Neural crest cell (in vitro differentiated cells): Measurements from ENCODE around the gene TMEM86A. TPM values are rescaled to one million over a fixed set of nuclear protein-coding genes. Genes with fewer than 3 reads are reported as not detected.
"Not testable (repeated sequence)": the region's sequence is repeated elsewhere in the genome, so short reads cannot be mapped to it uniquely, and the experiment has no call there.

Experiments
- DNase-seq: peaks from one replicate; pipeline ENCODE4 v3.0.0; 2021; ENCODE audit warnings: low read depth, mixed read lengths, low spot score
- H3K27ac Mint-ChIP-seq: one replicate; pipeline ENCODE4 v1.8.0; 2021; ENCODE audit warnings: mild to moderate bottlenecking, mixed read lengths; ENCODE audit not compliant: unreplicated experiment
- H3K27me3 Mint-ChIP-seq: 2 replicates; pipeline ENCODE4 v1.8.0; 2021; ENCODE audit warnings: low read depth, mild to moderate bottlenecking, mixed read lengths
- H3K36me3 Mint-ChIP-seq: 2 replicates; pipeline ENCODE4 v1.8.0; 2021; ENCODE audit warnings: low read depth, mild to moderate bottlenecking, mixed read lengths
- H3K4me1 Mint-ChIP-seq: 2 replicates; pipeline ENCODE4 v1.8.0; 2021; ENCODE audit warnings: mixed read lengths
- H3K4me3 Mint-ChIP-seq: one replicate; pipeline ENCODE4 v1.8.0; 2021; ENCODE audit warnings: mild to moderate bottlenecking, mixed read lengths
- H3K9me3 Mint-ChIP-seq: 2 replicates; pipeline ENCODE4 v1.8.0; 2021; ENCODE audit warnings: mixed read lengths
- CTCF ChIP-seq: fragments of 200-600 bp; sonication (generic); conservative IDR thresholded peaks from 2 replicates; pipeline ENCODE4 v1.5.0; 2021; ENCODE audit warnings: antibody characterized with exemption, mild to moderate bottlenecking
- total RNA-seq: library from RNA; stranded (reverse); gene quantifications from 2 replicates; pipeline ENCODE4 v1.2.1, GENCODE V29; 2021

Gene TMEM86A
- total RNA-seq, 1 donor from 2014 or later: 1.7 TPM

- no peaks in the 10 kb centered on the region for H3K36me3 Mint-ChIP-seq
- DNase-seq: no peak
- peaks cover 4% of the 10 kb centered on the region for H3K4me1 Mint-ChIP-seq
- no peak overlapping the region for H3K27ac Mint-ChIP-seq
- TF ChIP-seq CTCF: no peak
- H3K4me3 Mint-ChIP-seq: no peak overlapping the region
- H3K9me3 Mint-ChIP-seq: no peaks in the 10 kb centered on the region
- H3K27me3 Mint-ChIP-seq: peaks cover 28% of the 10 kb centered on the region
Measured at GRCh38 chr11:18668131-18668530, 30.4 kb upstream of the TMEM86A start.

GRCh38 chr11:18669219-18669596, 29.4 kb upstream of the TMEM86A start:
- H3K9me3 Mint-ChIP-seq: no peaks in the 10 kb centered on the region
- H3K4me3 Mint-ChIP-seq: no peak overlapping the region
- H3K4me1 Mint-ChIP-seq: peaks cover 4% of the 10 kb centered on the region
- peaks cover 26% of the 10 kb centered on the region for H3K27me3 Mint-ChIP-seq
- no peak overlapping the region for H3K27ac Mint-ChIP-seq
- no peak for TF ChIP-seq CTCF
- H3K36me3 Mint-ChIP-seq: no peaks in the 10 kb centered on the region
- DNase-seq: no peak

GRCh38 chr11:18669711-18670110, 28.9 kb upstream of the TMEM86A start:
- no peak for DNase-seq
- Mint-ChIP-seq H3K4me3 (no peak overlapping the region), H3K36me3 (no peaks in the 10 kb centered on the region), H3K9me3 (no peaks in the 10 kb centered on the region), H3K27ac (no peak overlapping the region), H3K27me3 (peaks cover 23% of the 10 kb centered on the region), H3K4me1 (peaks cover 4% of the 10 kb centered on the region)
- no peak for TF ChIP-seq CTCF

GRCh38 chr11:18671246-18671645, 27.3 kb upstream of the TMEM86A start:
- Mint-ChIP-seq H3K36me3 (no peaks in the 10 kb centered on the region), H3K4me3 (no peak overlapping the region), H3K27ac (no peak overlapping the region), H3K27me3 (peaks cover 11% of the 10 kb centered on the region), H3K4me1 (peaks cover 4% of the 10 kb centered on the region), H3K9me3 (no peaks in the 10 kb centered on the region)
- no peak for DNase-seq
- no peak for TF ChIP-seq CTCF

GRCh38 chr11:18672209-18672608, 26.4 kb upstream of the TMEM86A start:
- not testable (repeated sequence) for H3K27ac Mint-ChIP-seq, H3K27me3 Mint-ChIP-seq, H3K4me1 Mint-ChIP-seq, H3K4me3 Mint-ChIP-seq, DNase-seq, H3K9me3 Mint-ChIP-seq, H3K36me3 Mint-ChIP-seq

- H3K9me3 Mint-ChIP-seq: no peaks in the 10 kb centered on the region
- no peaks in the 10 kb centered on the region for H3K27me3 Mint-ChIP-seq
- TF ChIP-seq CTCF: no peak
- DNase-seq: no peak
- no peak overlapping the region for H3K27ac Mint-ChIP-seq
- H3K4me1 Mint-ChIP-seq: no peaks in the 10 kb centered on the region
- no peak overlapping the region for H3K4me3 Mint-ChIP-seq
- no peaks in the 10 kb centered on the region for H3K36me3 Mint-ChIP-seq
Measured at GRCh38 chr11:18676803-18677202, 21.8 kb upstream of the TMEM86A start.
